Iris pigment epithelial cell (primary cell): ENCODE results near the gene PNPO.
A peak's percentile ranks its signal among the peaks of the same experiment; 100 is the strongest.
"Not testable (repeated sequence)": the region's sequence is repeated elsewhere in the genome, so short reads cannot be mapped to it uniquely, and the experiment has no call there.

Source experiments
- DNase-seq: peaks from one replicate; pipeline ENCODE4 v3.0.0-alpha.2; 2011; ENCODE audit warnings: low read depth

Gene PNPO

DNA sequence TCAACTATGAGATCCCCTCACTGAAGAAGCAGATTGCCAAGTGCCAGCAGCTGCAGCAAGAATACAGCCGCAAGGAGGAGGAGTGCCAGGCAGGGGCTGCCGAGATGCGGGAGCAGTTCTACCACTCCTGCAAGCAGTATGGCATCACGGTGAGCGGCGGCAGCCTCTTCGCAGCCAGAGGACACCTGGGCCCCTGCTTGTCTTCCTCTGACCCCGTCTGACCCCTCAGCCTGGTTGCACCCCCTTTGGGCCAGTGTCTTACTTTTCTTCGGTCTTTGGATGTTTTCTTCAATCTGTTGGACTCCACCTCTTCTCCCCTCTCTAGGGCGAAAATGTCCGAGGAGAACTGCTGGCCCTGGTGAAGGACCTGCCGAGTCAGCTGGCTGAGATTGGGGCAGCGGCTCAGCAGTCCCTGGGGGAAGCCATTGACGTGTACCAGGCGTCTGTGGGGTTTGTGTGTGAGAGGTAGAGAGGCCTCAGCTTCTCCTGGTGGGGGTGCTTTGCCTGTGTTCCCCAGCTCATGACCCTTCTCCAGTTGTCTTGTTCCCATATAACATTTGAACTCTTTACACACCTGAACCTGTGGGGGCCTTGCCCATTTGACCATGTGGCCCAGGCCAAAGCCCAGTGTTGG, 33.9 kb downstream of the PNPO start:
- DNase-seq, result no peak

- DNase-seq, result no peak
These were observed 34.4 kb downstream of the PNPO start for GRCh38 chr17:47975823-47976205.

DNA sequence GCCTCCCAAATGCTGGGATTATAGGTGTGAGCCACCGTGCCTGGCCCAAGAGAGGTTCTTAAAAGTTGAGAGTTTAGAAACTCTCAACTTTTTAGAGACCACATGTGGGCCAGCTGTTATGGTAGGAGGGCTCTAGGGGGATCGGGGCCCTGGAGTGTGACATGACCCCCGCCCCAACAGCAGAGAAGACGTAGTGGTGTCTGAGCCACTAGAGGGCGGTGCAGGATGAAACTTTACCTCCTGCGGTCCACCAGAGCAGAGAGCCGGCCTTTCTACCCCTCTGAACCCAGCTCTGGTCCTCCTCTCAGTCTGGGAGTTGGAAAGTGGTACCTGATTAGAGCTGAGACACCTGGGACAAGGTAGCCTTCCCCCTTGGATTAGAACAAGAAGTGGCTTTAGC, 37.0 kb downstream of the PNPO start:
- peak; percentile 50 for DNase-seq

DNA sequence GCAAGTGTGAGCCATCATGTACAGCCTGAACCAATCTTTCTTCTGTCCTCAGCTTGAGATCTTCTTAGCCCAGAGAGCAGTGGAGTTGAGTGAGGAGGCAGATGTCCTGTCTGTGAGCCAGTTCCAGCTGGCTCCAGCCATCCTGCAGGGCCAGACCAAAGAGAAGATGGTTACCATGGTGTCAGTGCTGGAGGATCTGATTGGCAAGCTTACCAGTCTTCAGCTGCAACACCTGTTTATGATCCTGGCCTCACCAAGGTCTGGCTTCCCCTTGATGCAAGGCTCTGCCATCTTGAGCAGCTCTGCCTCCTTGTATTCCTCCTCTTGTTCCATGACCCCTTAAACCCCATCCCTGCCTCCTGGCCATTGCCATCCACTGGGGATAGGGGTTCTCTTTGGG, 39.2 kb downstream of the PNPO start:
- DNase-seq, result no peak

- no peak for DNase-seq
These were observed 40.1 kb downstream of the PNPO start for GRCh38 chr17:47981462-47981861.

- no peak for DNase-seq
These were observed 40.8 kb downstream of the PNPO start for GRCh38 chr17:47982091-47982617.

DNA sequence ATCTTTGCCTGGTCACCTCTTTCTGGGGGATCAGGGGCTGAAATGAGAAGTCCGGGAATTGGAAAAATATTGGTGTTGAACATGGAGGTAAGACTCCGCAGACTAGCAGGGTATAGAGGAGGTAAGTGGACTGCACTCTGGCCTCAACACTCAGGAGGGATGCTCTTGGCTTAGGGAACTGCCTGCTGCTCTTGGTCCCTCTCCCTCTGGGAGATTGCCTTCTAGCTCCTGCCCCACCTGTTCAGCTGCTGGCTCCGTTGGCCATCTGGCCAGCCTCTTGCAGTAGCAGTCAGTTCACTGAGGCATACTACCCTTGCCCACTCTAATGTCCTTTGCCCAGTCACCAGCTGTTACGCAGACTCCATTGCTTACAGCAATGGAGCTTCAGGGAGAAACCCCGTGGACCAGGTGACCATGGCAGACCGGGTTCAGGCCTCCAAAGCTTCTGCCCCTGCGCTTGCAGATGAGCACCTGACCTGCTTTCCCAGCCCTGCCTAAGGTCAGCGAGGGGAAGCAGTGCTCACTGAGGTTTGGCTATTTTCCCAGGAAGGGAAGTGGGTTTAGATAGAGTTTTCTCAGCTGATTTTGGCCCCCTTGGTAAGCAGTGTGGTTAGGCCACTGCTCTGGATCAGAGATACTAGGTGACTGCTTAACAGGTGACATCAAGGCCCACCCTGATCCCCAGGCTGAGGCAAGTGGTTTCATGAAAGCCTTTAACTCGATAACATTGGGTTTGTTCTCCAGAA, 41.4 kb downstream of the PNPO start:
- DNase-seq, result no peak

- no peak for DNase-seq
These were observed 42.3 kb downstream of the PNPO start for GRCh38 chr17:47983492-47984223.

DNA sequence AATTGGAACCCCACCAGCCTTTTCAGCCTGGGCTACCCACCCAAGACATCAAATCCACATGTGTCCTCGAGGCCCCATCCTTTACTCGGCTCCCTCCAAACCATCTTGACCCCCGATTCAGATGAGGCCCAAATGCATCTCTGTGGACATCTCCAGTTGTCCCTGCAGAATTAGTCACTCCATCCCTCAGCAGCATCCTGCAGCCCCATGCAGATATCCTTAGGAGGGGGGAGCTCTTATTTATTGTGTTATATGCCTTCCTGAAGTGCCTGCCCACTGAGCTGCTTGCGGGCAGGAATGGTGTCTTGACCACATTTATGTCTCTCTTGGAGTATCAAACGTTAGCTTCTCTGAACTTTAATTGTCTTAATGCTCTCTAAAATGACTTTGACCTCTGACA, 45.1 kb downstream of the PNPO start:
- no peak for DNase-seq

- DNase-seq, result no peak
These were observed 46.0 kb downstream of the PNPO start for GRCh38 chr17:47987240-47987835.

DNA sequence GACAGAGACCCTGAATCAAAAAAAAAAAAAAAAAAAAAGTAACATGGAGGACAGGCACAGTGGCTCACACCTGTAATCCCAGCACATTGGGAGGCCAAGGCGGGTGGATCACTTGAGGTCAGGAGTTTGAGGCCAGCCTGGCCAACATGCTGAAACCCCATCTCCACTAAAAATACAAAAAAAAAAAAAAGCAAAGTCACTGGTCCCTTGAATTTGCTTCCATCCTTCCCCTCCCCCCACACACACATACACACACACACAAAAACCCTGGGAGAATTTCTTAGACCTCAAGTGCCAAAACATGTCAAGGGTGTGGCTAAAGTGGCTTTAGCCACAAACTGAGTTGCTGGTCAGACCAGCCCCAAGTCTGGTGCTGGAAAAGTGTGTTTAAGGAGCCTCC, 47.1 kb downstream of the PNPO start:
- DNase-seq, result not testable (repeated sequence)

DNA sequence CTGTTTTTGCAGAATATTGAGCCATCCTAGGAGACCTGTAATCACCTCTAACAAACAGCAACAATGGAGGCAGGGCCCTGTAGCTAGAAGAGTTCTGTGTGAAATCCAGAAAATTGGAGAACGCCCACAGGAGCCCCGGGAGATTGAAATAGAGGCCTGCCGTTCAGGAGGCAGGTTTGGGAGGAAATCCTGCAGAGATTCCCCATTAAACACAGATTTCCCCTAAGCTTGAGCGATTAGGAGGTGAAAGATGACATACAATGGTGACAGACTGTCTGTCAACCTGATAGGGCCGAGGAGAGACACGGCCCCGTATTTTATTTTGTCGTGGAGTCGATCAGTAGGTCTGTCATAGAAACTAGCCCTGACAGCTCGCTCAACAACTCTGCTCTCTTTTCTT, 47.8 kb downstream of the PNPO start:
- no peak for DNase-seq

- DNase-seq, result no peak
These were observed 48.3 kb downstream of the PNPO start for GRCh38 chr17:47989700-47990099.

DNA sequence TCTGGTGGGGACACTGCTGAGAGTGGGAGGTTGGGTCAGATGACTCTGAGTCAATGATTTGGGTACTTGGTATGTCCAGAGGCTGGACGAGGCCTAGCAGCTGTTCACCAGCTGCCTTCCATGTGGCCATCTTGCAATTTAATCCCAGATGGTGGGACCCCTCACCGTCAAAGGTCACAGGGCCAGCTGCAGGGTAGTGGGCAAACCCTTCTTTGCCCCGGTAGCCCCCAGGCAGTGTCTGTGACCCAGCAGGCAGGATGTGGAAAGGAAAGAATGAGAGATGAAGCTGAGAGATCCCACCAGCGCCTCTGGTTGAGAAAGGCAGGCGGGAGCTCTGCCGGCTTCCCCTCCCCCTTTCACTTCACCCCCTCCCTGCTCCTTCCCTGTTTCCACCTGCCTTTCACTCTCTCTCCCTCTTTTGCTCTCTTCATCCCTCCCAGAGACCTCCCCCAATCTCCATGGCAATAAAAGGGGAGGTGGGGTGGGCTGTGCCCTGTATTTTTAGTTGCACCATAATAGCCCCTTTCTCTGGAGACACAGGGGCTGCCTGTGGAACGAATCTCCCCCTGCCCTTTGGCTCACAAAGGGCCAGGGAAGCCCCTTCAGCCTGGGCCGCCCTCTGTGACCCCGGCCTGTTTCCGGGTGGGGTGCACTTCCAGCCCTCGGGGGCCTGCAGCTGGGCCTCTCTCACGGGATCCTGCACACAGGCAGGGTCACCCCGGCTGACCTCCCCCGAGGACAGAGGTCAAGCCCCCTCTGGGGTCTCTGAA, 49.8 kb downstream of the PNPO start:
- no peak for DNase-seq

- DNase-seq, result no peak
These were observed 50.8 kb downstream of the PNPO start for GRCh38 chr17:47992216-47992615.

- DNase-seq, result no peak
These were observed 51.7 kb downstream of the PNPO start for GRCh38 chr17:47993031-47993564.

- DNase-seq, result no peak
These were observed 52.6 kb downstream of the PNPO start for GRCh38 chr17:47993964-47994363.

GRCh38 chr17:47994724-47995123, 53.4 kb downstream of the PNPO start:
- no peak for DNase-seq

DNA sequence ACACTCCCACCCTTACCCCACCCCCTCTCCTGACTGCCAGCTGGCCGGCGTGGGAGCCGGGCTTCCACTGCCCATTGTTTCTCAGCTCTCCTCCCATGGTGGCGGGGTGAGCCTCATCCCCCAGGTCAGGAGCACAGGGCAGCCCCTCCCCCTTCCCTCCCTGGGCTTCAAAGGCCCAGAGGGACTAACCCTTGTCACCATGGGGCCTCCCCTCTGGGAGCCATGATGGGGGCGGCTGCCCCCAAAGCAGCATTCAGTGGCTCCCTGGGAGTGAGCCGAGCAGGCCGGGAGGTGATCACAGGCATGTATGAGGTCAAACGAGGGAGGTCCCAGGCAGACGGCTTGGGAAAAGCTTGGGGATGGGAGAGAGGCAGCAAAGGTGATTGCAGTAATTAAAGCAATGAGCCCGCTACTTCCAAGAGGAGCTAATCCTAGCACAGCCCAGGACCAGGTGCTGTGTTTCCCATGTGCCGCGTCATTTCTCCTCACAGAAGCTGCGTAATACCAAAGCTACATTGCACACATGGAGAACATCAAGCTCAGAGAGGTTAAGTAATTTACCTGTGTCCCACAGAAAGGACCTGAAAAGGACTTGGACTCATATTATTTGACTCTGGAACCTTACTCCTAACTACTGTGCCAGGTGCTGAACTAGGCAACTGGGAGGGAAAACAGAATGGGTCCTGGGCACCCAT, 54.0 kb downstream of the PNPO start:
- DNase-seq, result no peak

- DNase-seq, result no peak
These were observed 54.8 kb downstream of the PNPO start for GRCh38 chr17:47996201-47996600.

DNA sequence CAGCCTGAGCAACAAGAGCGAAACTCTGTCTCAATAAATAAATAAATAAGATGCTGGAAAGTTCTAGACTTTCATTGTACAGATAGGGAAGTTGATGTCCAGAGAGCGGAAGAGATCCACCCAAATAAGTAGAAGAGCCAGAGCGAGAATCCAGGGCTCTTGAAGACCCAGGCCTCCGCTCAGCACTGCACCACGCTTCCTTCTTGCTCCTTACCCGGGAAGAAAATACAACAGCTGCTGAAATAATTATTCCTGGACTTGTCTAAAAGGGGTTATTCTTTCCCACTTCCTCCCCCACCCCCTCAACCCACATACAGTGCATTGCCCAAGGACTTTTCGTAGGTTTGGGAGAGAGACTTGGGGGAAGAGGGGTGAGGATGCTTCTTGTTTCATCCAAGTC, 56.2 kb downstream of the PNPO start:
- no peak for DNase-seq
